Raji (cell line): Measurements from ENCODE around the gene SART1.

Source experiments
- POLR2A ChIP-seq: IDR thresholded peaks from 2 replicates; pipeline ENCODE4 v1.6.1; 2011; ENCODE audit warnings: low read depth, low read length, control low read depth; ENCODE audit not compliant: insufficient read depth

Gene SART1

GRCh38 chr11:66002648-66003225 is 41.2 kb downstream of the SART1 start:
- peak; percentile 67; the same call in 1 of the 2 replicates for TF ChIP-seq POLR2A

GRCh38 chr11:66003291-66003690 is 41.8 kb downstream of the SART1 start:
- TF ChIP-seq POLR2A = no peak

- TF ChIP-seq POLR2A = no peak
Measured at GRCh38 chr11:66004186-66004585, 42.7 kb downstream of the SART1 start.

GRCh38 chr11:66006134-66006890 is 44.8 kb downstream of the SART1 start:
- TF ChIP-seq POLR2A = peak; percentile 14; the same call in 1 of the 2 replicates

GRCh38 chr11:66006891-66007176 is 45.3 kb downstream of the SART1 start:
- TF ChIP-seq POLR2A = no peak

GRCh38 chr11:66007201-66007634 is 45.7 kb downstream of the SART1 start:
- TF ChIP-seq POLR2A = no peak

- no peak for TF ChIP-seq POLR2A
Measured at GRCh38 chr11:66008095-66008467, 46.5 kb downstream of the SART1 start.

GRCh38 chr11:66008468-66009101 is 47.1 kb downstream of the SART1 start:
- no peak for TF ChIP-seq POLR2A

- TF ChIP-seq POLR2A = no peak
Measured at GRCh38 chr11:66011239-66011784, 49.8 kb downstream of the SART1 start.

GRCh38 chr11:66011785-66012303 is 50.3 kb downstream of the SART1 start, which contains the start of gene CST6:
TSS of gene CST6 (plus strand) at chr11:66012008. CDS start at chr11:66012045, 37 bp downstream.
- no peak for TF ChIP-seq POLR2A

- TF ChIP-seq POLR2A = no peak
Measured at GRCh38 chr11:66012371-66012945, 50.9 kb downstream of the SART1 start.

GRCh38 chr11:66012946-66013761 is 51.6 kb downstream of the SART1 start:
- no peak for TF ChIP-seq POLR2A

GRCh38 chr11:66013762-66014100 is 52.2 kb downstream of the SART1 start:
- no peak for TF ChIP-seq POLR2A

GRCh38 chr11:66014804-66015453 is 53.4 kb downstream of the SART1 start:
- no peak for TF ChIP-seq POLR2A

- TF ChIP-seq POLR2A = no peak
Measured at GRCh38 chr11:66015454-66015881, 53.9 kb downstream of the SART1 start.
